ENCODE measurements around the gene NRG2.

The NRG2 gene

GRCh38 chr5:139821806-139822552 is 221.1 kb downstream of the NRG2 start:
- no peak for TF ChIP-seq ZNF8 (CRISPR knock-in tag; IDR thresholded peaks at IDR 0.05)
- no peak for TF ChIP-seq RARB (CRISPR knock-in tag; IDR thresholded peaks at IDR 0.05)
- no peak for TF ChIP-seq SNAI2 (CRISPR knock-in tag; IDR thresholded peaks at IDR 0.05)
- no peak for TF ChIP-seq ISL1 (CRISPR knock-in tag; IDR thresholded peaks at IDR 0.05)
- no peak for TF ChIP-seq ZNF70 (CRISPR knock-in tag; IDR thresholded peaks at IDR 0.05)
- no peak for TF ChIP-seq POU6F1 (CRISPR knock-in tag; IDR thresholded peaks at IDR 0.05; ENCODE audit: borderline replicate concordance, low read depth)
- ATAC-seq: no peak

GRCh38 chr5:139820606-139821005 is 222.5 kb downstream of the NRG2 start:
- TF ChIP-seq CSDC2 (CRISPR knock-in tag; IDR thresholded peaks at IDR 0.05) (no peak), SNAI2 (CRISPR knock-in tag; IDR thresholded peaks at IDR 0.05) (no peak), ISL1 (CRISPR knock-in tag; IDR thresholded peaks at IDR 0.05) (no peak), TSHZ2 (CRISPR knock-in tag; IDR thresholded peaks at IDR 0.05) (no peak), ZC3H10 (CRISPR knock-in tag; IDR thresholded peaks at IDR 0.05) (no peak), ZNF70 (CRISPR knock-in tag; IDR thresholded peaks at IDR 0.05) (no peak), CSRNP3 (CRISPR knock-in tag; IDR thresholded peaks at IDR 0.05) (no peak), ESRRG (CRISPR knock-in tag; IDR thresholded peaks at IDR 0.05) (no peak), RARB (CRISPR knock-in tag; IDR thresholded peaks at IDR 0.05) (no peak), ZFP3 (CRISPR knock-in tag; IDR thresholded peaks at IDR 0.05) (no peak), ZNF8 (CRISPR knock-in tag; IDR thresholded peaks at IDR 0.05) (no peak)

GRCh38 chr5:139820130-139820529 is 223.0 kb downstream of the NRG2 start:
- no peak for TF ChIP-seq ARNTL (CRISPR knock-in tag; IDR thresholded peaks at IDR 0.05; ENCODE audit: borderline replicate concordance, low read depth)
- TF ChIP-seq CSRNP3 (CRISPR knock-in tag; IDR thresholded peaks at IDR 0.05): no peak
- no peak for TF ChIP-seq TOX (CRISPR knock-in tag; IDR thresholded peaks at IDR 0.05; ENCODE audit: borderline replicate concordance)
- no peak for TF ChIP-seq PATZ1 (CRISPR knock-in tag; IDR thresholded peaks at IDR 0.05; ENCODE audit: borderline replicate concordance)
- no peak for TF ChIP-seq SNAI2 (CRISPR knock-in tag; IDR thresholded peaks at IDR 0.05)
- no peak for TF ChIP-seq CREB5 (CRISPR knock-in tag; IDR thresholded peaks at IDR 0.05; ENCODE audit: low read depth)
- TF ChIP-seq POU6F1 (CRISPR knock-in tag; IDR thresholded peaks at IDR 0.05; ENCODE audit: borderline replicate concordance, low read depth): no peak
- TF ChIP-seq ISL1 (CRISPR knock-in tag; IDR thresholded peaks at IDR 0.05): no peak
- no peak for TF ChIP-seq ZNF8 (CRISPR knock-in tag; IDR thresholded peaks at IDR 0.05)
- no peak for TF ChIP-seq ZC3H10 (CRISPR knock-in tag; IDR thresholded peaks at IDR 0.05)
- ATAC-seq: no peak

More at GRCh38 chr5:139820606-139821005, 222.5 kb downstream of the NRG2 start:
- no peak for ATAC-seq
